Activated CD8-positive, alpha-beta memory T cell treated with anti-CD3 and anti-CD28 coated beads, Interleukin-2, amount 50 U/mL, for 24 hours (primary cell): ENCODE measurements around the gene MYH7B.

Experiments
- DNase-seq: peaks from one replicate; pipeline ENCODE4 v3.0.0-alpha.2; 2020; ENCODE audit errors: extremely low read depth

The MYH7B gene

DNA sequence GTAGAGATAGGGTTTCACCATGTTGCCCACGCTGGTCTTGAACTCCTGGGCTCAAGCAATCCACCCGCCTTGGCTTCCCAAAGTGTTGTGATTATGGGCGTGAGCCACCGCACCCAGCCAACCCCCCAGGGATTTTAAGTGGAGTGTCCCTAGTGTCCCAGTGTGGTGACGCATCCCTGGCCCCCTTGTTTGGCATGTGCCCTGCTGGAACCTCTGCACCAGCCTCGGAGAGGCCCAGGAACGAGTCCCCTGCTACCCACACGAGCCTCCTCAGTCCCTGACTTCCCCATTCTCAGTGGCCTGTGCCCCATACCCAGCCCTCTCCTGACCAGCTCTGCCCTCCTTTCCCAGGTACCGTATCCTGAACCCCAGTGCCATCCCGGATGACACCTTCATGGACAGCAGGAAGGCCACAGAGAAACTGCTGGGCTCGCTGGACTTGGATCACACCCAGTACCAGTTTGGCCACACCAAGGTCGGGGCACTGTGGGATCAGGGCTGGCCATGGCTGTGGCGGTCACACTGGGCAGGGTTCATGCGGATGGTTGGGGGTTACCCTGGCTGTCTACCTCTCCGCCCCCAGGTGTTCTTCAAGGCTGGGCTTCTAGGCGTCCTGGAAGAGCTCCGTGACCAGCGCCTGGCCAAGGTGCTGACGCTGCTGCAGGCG is 37.2 kb downstream of the MYH7B start:
- no peak for DNase-seq

DNA sequence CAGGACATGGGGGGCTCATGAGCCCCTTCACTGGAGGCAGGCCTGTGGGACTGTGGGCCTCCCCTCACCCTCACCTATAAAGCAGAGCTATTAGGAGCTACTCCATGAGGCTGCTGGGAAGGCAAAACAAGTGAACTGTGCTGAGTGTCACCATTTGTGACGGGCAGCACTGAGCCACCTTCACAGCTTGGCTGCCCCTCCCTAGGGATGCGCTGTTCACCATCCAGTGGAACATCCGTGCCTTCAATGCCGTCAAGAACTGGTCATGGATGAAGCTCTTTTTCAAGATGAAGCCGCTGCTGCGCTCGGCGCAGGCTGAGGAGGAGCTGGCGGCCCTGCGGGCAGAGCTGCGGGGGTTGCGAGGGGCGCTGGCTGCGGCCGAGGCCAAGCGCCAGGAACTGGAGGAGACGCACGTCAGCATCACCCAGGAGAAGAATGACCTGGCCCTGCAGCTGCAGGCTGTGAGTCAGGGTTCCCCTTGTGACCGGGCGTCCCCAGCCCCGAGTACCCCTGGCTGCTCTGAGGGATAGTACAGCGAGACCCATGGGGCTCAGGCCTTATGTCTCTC is 38.4 kb downstream of the MYH7B start:
- no peak for DNase-seq

DNA sequence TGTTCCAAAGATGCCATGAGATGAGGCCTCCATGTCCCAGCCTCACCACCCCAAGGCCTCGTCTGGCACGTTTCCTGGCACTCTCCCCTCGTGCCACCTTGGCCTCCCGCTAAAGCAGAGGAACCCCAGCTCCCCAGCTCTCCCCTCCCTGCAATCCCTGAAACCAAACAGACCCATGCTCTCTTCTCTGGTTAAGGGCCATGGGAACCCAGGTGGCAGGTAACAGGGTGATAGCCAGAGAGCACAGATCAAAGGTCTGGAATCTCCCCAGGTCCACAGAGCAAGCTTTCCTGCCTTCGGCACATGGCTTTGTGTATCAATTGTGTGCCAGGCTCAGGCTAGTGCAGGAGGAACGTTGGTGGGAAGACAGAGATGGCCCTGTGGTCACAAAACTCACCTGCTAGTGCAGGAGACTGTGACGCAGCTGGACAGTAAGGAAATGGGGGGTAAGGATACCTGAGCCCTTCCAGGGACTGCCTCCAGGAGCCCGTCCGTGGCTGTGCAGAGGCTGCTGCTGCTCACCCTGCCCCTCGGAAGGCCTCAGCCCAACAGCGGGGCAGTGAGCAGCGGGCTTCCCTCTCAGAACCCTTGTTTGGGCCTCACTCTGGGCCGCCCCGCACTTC is 39.0 kb downstream of the MYH7B start:
- no peak for DNase-seq

DNA sequence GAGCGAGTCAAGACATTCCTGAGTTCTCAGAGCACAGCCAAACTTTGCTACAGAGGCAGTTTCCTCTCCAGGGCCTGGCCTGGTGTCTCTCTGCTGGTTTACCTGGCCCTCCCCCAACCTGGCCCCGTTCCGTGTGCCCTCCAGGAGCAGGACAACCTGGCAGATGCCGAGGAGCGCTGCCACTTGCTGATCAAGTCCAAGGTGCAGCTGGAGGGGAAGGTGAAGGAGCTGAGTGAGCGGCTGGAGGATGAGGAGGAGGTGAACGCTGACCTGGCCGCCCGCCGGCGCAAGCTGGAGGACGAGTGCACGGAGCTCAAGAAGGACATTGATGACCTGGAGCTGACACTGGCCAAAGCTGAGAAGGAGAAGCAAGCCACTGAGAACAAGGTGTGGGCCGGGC is 39.5 kb downstream of the MYH7B start:
- DNase-seq = no peak

DNA sequence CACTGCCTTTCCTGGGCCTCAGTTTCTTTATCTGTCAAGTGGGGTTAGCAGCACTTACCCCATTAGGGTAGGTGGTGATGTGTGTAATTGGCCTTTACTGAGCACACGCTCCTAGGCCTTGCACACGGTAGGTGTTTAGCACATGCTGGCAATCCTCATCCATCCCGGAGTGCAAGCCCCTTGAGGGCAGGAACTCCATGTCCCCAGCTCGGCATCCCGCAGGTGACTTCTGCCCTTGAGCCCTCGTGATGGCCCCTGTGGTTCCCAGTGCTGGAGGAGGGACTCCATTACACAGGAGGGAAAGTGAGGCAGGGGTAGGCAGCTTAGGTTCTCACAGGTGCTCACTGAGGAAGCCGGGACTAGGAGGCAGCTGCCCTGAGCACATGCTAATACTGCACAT is 40.0 kb downstream of the MYH7B start:
- no peak for DNase-seq

DNA sequence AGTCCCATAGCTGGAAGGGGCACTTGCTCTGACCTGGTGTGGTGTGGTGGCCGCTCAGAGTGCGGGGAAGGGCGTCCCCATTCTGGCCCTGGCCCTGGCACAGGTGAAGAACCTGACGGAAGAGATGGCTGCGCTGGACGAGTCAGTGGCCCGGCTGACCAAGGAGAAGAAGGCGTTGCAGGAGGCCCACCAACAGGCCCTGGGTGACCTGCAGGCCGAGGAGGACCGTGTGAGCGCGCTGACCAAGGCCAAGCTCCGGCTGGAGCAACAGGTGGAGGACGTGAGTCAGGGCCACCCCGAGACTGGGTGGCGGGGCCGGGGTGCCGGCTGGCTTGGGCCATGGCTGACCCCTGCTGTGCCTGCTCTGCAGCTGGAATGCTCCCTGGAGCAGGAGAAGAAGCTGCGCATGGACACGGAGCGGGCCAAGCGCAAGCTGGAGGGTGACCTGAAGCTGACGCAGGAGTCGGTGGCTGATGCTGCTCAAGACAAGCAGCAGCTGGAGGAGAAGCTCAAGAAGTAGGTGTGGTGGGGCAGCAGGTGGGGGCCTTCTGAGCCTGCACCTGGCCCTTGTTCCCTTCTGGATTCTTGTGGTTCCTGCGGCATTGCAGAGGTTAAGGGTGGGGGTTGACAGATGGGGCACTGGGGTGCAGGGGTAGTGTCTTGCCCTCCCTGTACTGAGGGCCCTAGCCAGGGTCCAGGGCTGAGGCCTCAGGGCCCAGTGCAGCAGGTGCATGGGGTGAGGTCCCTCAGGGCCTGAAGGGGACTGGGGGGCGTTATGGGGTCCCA is 40.8 kb downstream of the MYH7B start:
- no peak for DNase-seq

DNA sequence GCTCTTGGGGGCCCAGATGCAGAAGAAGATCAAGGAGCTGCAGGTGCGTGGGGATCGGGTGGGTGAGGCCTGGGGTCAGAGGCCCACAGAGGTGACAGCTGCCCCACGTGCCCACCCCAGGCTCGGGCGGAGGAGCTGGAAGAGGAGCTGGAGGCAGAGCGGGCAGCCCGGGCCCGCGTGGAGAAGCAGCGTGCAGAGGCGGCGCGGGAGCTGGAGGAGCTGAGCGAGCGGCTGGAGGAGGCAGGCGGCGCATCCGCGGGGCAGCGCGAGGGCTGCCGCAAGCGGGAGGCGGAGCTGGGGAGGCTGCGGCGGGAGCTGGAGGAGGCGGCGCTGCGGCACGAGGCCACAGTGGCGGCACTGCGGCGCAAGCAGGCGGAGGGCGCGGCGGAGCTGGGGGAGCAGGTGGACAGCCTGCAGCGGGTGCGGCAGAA is 41.5 kb downstream of the MYH7B start:
- DNase-seq = no peak

DNA sequence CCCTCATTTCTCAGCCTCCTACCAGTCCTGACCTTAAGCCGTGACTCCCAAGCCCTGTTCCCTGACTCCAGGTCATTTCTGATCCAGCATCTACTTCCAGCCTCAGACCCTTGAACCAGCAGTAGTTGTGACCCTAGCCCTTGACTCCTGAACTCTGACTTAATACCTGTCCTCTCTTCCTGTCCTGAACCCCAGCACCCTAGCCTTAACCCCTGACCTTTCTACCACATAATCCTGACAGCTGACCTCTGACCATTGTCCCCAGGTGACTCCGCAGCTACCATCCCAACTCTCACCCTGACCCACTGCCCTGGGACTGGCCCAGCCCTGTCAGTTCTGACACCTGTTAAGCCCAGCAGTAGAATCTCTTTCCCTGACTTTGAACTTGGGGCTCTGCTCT is 42.1 kb downstream of the MYH7B start:
- DNase-seq = no peak

DNA sequence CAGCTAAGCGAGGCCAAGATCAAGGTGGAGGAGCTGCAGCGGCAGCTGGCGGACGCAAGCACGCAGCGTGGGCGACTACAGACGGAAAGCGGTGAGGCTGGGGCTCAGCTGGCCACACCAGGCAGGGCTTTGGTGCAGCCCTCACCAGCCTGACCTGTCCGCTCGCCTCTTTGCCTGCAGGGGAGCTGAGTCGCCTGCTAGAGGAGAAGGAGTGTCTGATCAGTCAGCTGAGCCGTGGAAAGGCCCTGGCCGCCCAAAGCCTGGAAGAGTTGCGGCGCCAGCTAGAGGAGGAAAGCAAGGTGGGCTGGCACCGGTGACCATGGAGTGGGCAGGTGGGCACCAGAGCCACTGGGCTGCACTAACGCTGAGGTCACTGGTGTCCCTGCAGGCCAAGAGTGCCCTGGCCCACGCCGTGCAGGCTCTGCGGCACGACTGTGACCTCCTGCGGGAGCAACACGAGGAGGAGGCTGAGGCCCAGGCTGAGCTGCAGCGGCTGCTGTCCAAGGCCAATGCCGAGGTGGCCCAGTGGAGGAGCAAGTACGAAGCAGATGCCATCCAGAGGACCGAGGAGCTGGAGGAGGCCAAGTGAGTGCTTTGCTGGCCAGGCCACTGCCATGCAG is 42.8 kb downstream of the MYH7B start:
- no peak for DNase-seq

DNA sequence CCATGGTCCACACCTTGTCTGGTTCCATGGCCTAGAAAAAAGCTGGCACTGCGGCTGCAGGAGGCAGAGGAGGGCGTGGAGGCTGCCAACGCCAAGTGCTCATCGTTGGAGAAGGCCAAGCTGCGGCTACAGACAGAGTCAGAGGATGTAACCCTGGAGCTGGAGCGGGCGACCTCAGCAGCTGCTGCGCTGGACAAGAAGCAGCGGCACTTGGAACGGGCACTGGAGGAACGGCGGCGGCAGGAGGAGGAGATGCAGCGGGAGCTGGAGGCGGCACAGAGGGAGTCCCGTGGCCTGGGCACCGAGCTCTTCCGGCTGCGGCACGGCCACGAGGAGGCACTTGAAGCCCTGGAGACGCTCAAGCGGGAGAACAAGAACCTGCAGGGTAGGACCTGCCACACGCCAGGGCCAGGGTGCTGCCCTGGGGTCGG is 43.4 kb downstream of the MYH7B start:
- no peak for DNase-seq

DNA sequence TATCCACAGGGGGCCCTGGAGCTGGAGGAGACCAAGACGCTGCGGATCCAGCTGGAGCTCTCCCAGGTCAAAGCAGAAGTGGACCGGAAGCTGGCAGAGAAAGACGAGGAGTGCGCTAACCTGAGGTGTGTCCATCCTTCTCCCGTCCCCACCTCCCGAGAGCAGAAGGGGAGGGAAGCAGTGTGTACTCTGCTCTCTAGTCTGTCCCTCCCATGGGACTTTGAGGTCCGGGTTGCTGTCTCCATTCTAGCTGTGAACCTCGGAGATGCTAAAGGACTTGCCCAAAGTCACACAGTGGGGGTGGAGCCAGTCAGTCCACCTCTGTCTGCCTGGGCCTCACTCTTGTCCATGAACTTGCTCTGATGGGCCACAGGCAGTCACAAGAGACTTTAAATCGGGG is 44.1 kb downstream of the MYH7B start:
- DNase-seq = no peak

DNA sequence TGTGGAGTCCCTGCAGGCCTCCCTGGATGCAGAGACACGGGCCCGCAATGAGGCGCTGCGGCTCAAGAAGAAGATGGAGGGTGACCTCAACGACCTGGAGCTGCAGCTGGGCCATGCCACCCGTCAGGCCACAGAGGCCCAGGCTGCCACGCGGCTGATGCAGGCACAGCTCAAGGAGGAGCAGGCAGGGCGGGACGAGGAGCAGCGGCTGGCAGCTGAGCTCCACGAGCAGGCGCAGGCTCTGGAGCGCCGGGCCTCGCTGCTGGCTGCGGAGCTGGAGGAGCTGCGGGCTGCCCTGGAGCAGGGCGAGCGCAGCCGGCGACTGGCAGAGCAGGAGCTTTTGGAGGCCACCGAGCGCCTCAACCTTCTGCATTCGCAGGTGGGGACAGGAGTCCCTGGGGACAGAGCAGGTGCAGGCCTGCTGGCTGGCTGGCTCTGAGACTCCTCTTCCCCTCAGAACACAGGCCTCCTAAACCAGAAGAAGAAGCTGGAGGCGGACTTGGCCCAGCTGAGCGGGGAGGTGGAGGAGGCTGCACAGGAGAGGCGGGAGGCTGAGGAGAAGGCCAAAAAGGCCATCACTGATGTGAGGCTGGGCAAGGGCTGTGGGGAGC is 44.7 kb downstream of the MYH7B start:
- no peak for DNase-seq

DNA sequence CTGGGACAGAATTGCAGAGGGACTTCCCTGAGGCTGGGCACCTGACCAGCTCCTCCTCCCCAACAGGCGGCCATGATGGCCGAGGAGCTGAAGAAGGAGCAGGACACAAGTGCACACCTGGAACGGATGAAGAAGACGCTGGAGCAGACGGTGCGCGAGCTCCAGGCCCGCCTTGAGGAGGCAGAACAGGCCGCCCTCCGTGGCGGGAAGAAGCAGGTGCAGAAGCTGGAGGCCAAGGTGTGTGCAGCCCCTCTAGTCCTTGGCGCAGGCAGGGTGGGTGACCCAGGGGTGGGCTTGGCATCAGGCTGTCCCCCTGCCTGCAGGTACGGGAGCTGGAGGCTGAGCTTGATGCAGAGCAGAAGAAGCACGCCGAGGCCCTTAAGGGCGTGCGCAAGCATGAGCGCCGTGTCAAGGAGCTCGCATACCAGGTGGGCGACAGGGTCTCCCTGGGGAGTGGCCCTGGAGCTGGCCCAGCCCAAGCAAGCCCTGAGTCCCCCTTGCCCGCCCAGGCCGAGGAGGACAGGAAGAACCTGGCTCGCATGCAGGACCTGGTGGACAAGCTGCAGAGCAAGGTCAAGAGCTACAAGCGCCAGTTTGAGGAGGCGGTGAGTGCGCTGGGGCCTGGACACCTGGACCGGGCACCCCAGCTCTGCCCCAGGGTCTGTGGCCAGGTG is 45.4 kb downstream of the MYH7B start:
- DNase-seq = no peak

DNA sequence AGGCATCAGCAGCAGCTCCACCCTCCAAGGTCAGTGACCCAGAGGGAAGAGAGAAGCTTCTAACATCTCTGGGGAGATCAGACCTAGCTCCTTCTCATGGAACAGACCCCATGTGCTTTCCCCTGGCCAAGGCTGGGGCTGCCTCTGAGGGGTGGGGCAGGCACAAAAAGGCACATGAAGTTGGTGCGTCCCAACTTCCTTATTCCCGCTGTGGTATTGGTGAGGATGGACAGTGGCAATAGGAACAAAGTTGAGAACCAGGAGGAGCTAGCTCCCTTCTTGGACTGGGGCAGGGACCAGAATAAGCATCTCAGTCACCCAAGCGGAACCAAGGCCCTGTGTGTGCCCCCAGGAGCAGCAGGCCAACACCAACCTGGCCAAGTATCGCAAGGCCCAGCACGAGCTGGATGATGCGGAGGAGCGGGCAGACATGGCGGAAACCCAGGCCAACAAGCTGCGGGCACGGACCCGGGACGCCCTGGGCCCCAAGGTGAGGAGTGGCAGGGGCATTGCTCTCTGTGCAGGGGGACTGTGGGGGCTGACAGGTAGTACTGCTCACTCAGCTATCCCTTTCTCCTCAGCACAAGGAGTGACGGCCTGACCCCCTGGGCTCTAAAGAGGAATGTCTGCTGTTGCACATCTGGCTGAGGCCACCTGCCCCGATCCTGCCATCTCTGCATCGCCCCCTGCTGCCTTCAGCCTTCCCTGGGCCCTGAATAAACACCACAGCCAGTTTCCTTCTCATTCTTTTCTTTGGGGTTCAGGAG is 46.1 kb downstream of the MYH7B start:
- no peak for DNase-seq

DNA sequence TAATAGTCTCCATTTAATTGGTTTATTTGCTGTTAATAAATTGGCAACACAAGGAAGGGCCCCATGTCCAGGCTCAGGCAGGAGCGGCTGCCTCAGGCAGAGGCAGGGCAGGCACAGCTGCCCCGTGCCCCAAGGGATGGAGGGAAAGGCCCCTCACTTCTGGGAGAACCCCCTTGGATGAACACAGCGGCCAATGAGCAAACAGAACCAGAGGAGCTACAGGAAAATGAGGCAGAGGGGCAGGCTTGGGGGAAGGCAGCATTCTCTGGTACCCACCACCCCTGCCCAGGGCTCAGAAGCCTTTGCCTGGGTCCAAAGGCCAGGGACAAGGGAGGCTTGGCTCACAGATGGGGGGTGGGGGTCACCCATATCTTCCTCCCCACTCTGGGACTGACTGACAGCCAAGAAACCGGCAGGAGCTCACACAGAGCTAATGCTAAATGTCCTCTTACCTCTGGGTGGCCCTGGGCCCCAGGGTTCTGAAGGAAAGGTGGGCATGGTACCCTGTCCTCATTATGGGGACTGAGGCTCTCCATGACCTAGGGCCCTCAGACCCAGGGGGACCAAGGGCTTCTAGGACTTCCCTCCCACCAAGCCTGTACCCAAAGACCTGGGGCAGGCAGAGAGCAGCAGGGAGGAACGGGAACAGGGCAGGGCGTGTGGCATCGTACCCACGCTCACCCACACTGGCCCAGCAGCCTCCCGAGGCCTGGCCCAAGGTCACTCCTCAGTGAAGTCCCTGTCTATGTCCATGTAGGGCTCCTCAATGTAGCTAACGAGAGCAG is 47.0 kb downstream of the MYH7B start:
- DNase-seq = no peak

DNA sequence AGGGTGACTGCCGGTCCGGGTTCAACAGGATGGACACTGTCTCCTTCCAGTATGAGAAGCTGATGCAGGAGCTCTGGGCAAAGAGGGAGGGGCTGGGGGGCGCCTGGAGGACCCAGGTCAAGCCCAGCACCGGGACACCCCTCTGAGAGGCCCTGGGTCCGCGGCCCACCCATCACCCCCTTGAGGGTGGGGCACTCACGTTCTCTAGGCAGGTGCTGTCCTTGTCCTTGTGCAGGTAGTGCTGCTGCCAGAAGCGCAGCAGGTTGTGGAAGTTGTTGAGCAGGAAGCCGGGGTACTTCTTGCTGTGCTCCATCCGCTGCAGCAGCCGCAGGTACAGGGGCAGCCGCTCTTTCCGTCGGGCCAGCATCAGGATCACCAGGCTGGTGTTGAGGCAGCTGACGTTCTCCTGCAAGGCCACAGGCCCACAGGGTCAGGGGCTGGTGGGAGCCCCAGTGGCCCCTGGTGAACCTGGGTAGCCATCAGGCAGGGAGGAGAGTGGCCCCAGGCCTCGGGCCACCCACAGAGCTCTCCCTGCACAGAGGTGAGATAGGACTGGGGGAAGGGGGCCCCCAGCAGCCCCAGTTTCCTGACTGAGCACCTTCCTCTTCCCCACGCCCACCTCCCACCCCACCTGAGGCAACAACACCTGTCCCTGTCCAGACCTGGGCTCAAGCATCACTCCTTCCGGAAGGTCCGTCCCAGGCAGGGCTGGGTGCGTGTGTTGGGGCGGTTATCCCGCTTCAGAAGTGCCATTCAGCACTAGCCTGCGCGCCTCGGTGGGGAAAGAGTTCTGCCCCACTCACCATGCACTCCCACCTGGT is 47.8 kb downstream of the MYH7B start:
- DNase-seq = no peak

DNA sequence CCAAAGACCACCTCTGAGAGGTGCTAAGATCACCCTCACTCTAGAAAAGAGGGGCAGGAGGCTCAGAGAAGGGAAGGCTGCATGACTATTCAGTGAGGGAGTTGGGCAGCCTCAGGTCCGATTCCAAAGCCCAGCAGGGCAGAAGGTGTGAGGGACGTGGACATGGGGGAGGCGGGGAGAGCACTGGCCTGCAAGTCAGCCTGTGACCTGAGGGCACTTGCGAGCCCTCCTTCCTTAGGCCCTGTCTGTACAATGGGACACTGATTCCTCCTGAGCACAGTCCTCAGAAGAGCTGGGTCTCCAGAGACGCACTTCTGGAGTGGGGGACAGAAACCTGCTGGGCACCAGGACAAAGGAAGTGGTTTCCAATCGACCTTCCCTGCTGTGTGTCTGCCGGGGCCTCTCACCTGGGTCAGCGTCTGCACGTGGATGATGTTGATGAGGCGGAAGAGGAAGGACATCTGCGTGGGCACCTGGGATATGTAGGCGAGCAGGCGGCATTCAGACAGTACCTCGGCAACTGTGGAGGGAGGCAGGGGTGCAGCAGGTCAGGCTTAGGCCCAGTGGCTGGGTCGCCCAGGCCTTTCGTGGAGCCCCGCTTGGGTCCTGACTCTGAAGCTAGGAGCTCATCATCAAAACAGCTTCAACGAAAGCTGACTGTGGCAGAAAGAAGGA is 48.5 kb downstream of the MYH7B start:
- no peak for DNase-seq

DNA sequence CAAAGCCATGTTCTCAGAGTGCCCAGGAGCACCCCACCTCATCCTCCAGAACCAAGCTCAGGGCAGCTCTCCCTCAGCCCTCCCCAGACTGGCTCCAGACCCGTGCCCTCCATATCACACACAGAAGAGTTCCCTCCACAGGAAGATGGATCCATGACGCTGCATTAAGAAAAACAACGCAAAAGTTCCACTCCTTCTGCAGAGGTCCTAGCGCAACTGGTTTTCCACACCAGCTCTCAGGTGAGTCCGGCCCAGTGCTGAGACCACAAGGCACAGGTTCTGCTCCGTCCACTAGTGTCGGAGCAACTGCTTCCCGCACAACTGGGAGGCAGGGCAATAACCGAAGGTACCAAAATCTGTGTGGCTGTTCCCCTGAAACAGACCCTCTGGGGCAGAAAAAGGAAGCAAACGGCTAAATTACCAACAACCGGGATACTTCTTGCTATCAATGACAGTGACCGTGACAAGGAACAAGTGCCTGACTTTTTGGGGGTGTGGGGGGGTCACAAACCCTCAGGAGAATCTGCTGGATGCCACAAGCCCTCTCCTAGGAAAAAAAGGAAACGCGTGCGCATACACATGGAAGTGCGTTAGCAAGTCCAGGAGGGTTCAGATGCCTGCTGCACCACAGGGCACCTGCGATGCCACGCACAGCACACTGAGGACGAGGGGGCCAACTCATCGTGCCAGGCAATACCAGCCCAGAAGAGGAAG is 49.2 kb downstream of the MYH7B start:
- DNase-seq = no peak
